NCI-H82 (cell line): ENCODE data around the gene PYGB.
"Not testable (repeated sequence)": the region's sequence is repeated elsewhere in the genome, so short reads cannot be mapped to it uniquely, and the experiment has no call there.

Experiments
- DNase-seq: peaks from one replicate; lab custom pipeline; 2025; lab: John Stamatoyannopoulos, UW

Gene PYGB

DNA sequence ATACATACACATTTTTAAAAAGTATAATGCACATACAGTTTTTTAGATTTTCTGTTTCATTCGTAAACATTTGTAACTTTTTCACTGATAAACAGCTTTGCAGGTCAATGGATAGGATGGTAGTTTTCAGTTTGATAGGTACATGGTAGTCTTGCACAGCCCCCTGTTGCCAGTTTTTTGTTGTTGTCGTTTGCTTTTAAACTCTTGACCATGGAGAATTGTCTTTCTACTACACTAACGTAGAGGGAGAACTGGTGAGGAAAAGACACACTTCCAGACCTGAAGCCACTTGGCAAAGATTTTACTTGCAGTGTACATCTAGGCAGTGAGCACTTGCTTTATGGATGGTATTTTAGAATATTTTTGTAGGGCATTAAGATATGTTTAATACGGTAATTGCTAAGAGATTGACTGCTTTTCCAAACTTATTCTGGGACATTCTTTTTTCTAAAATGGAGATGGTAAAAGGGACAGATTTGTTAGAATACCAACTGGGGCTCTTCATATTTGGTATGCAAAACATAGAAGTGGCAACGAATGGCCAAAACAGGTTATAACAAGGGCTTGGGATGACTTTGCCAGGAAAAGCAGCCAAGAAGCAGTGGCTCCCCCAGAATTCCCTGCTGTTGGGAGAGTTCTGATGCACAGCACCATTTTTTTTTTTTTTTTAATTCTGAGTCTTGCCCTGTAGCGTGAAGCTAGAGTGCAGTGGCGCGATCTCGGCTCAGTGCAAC is 1.5 kb downstream of the PYGB start:
- DNase-seq: peak; percentile 28

DNA sequence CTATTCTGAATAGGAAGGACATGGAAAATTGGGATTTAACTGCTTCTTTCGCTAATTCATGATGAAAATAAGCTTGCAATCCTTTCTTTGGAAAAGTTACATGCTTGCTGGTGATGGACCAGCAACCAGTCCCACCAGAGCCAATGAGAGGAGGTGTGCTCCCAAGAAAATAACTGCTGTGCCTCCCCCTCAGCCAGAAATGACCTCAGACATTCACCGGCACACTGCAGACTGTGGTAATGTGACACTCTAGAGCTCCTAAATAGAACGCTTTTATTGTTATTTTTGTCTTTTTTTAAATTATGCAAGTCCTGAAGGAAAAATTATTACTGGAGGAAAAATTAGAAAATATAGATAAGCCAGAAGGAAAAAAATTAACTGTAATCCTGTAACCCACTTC is 2.6 kb downstream of the PYGB start:
- DNase-seq: peak; percentile 62

DNA sequence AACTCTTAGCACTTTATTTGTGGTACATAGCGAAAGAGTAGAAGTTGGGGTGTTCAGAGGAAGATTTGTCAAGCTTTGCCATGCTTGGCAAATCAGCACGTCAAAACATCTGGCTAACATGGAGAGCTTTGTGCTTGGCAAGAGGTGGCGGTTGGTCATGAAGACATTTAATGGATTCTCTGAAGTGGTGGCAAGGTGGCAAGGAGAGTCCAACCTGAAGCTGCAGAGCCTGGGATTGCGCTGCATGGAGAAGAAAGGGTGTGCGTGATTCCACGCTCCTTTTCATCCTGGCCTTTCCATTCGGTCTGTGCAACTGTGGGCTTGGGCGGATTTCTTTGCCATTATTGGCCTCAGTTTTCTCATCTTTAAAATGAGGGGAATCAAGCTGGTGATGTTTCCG is 3.1 kb downstream of the PYGB start:
- peak; percentile 33 for DNase-seq

DNA sequence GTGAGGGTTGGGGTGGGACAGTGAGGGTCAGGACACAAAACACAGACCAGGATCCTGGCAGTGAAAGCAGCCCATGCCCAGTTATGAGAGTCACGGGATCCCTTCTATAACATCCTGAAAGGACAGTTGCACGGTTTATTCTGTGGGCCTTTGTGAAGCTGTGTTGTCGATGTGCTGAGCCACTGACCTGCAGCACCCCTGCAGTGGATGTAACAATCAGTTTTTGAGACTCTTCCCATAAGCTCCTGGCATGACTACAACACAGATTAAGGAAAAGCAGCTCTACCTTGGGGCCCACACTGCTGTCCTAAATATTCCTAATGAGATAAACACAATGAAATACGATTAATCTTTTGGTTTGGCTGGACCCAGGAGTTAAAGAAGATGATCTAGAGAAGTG is 3.7 kb downstream of the PYGB start:
- peak; percentile 95 for DNase-seq

DNA sequence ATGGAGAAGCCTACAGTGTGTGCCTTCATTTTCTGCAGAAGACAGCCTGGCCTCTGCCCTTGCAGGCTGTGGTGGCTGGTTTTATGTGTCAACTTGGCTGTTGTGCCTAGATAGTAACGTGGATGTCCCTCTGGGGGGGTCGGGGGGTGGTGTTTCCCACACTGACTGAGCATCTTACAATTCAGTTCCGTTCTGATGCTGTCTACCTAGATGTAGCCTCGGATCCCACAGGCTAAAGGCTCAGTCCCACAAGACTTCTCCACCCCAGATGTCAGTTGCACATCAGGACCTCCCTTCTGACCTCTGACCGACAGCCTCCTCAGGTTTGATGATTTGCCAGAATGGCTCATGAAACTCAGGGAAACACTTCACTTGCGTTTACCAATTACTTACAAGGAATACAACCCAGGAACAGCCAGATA is 4.4 kb downstream of the PYGB start:
- no peak for DNase-seq

DNA sequence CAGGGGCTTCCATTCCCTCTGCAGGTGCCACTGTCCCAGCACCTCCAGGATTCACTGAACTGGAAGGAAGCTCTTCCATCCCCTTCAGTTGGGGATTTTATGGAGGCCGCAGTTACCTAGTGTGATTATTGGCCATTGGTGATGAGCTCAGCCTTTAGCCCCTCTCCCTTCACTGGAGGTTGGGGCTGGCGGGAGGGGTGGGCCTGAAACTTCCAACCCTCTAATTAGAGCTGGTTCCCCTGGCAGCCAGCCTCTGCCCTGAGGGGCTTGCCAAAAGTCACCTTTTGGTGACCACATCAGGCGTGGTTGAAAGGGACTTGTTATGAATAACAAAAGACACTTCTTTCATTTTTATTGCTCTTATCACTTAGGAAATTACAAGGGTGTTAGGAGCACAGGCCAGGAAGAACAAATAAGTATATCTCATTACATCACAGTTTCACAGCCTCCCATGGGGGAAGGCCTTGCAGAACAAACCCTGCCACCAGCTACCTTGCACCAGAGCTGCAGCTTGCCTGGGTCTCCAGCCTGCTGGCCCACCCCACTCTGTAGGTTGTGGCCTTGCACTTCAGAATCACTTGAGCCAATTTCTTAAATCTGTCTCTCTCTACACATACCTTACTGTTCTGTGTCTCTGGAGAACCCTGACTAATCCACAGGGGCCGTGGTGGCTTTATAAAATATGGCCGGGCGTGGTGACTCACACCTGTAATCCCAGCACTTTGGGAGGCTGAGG is 5.0 kb downstream of the PYGB start:
- peak; percentile 40 for DNase-seq

DNA sequence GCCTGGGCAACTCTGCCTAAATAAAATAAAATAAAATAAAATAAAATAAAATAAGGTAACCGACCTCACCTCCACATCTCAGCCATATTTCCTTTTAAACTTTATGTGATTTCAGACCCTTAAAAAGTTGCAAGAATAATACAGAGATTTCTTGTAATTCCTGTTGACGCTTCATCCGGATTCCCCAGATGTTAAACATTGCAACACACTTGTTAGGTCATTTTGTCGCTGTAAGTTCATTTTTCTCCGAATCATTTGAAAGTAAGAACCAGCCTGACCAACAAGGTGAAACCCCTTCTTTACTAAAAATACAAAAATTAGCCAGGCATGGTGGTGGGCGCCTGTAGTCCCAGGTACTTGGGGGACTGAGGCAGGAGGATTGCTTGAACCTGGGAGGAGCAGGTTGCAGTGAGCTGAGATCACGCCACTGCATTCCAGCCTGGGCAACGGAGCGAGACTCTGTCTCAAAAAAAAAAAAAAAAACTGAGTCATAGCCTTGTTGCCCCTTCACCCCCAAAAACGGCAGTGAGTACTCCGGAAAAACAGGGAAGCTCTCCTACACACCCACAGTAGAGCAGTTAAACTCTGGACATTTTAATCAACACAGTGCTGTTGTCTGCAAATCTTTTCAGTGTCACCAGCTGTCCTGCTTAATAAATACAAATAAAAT is 5.9 kb downstream of the PYGB start:
- DNase-seq: no peak

DNA sequence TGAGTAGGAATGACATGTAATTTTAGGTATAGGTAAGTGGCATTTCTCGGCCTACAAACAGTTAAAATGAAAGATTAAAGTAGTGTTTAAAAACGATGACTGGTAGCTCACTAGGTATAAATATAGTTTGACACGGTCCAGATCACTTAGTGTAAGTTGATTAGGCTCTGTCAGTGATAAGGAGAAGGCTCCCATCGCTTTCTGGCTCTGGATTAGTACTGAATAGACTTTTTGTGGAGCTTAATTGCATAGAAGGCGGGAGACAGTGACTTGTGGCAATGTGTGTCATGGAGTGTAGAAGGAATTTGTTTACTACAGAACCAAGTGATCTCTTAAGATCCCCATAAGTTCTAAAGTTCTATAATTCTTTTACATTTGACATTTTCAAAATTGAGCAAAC is 6.7 kb downstream of the PYGB start:
- DNase-seq: peak; percentile 77

DNA sequence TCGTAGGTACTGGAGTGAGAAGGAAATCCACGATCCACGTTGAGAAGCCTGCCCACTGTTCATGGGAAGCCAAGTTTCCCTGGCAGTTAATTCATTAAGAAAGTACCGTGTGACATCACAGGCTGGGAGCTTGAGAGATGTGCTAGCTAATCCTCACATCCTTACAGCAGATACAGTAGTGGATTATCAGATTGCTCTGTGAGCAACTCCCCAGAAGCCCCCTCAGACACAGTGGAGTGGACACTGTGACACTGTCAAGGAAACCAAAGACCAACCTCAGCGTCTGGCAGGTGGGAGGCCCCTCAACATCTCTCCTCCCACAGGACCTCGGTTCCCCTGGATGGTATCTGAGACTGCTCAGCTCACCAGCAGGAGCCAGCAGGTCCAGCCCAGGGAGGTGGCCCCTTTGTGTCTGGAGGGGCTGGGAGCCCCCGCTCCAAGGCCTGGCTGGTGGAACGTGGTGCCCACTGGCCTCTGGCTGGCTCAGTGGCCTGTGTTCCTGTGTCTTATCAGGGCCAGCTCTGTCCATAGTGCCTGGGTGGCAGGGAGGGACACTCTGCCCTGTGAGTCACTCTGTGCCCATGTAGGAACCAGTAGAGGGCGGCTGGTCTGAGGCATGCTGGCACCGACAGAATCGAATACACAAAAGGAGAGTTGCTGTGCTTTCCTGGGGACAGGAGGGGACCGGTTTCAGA is 7.2 kb downstream of the PYGB start:
- peak; percentile 87 for DNase-seq

DNA sequence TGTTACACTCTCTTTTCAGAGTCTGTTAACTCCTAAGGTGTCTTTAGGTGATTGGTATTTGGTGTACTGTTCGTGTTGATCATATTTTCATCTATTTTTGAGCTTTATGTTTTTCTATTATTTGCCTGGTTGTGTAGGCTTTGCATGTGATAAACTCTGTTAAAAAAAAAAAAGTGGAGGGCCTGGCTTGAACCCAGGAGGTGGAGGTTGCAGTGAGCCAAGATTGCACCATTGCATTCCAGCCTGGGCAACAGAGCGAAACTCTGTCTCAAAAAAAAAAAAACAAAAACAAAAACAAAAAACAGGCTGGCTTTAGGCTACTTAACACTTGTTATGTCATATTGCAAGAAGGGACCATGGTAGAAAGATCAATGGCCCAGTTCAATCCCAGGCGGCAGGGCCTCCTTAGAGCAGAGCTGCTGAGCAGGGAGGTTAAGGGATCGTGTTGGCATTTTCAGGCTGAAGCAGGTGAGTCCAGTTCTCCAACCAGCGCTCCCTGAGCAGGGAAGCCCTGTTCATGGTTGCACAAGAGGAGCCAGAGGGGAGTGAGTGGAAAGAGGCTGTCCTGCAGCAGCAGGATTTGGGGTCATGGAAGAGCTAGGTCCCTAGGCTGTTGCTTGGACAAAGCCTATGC is 8.5 kb downstream of the PYGB start:
- no peak for DNase-seq

DNA sequence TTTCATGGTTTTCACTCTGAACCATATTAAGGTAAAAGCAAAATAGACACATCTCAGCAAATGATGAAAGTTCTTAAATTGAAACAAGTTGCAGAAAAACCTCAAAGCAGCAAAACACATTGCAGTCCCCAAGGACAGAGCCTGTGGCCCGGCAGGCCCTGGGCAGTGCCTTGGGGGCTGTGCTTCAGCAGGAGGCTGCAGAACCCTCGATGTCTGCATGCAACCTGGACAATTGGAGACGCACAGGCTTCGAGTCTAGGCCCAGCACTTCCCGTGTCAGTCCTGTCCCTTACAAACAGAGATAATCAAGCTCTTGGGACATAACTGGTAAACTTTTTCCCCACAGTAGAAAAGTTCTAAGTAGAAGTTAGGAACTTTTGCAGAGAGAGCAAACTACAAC is 9.2 kb downstream of the PYGB start:
- no peak for DNase-seq

DNA sequence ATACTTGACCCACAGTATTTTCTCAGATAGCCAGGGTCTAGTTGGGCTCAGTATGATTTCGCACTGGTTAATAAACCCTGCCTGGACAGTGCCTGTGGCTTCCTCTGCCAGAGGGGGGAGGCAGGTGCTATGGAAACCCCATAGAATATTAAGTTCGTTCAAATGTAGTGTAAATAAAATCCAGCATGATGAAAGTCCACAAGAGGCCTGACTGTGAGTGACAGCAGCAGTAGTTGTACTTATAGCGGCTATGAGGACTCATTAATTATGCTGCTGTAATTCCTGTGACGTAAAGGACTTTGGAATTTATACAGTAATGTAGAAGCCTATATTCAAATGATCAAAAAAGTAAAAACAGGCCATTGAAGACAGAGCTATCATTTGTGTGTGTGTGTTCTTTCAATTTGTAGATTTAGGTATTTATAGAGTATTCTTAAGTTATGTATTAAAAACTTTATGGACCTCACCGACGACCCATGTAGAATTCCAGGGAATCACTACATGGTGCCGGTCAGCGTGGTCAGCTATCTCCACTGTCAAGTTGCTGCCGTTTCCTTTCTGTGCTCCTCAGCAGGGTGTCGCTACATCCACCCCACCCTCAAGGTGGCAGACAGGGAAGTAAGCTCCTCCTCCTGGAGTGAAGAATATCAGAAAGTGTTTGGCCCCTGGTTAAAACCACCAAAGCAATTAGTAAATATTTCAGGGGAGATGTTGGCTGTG is 10.0 kb downstream of the PYGB start:
- no peak for DNase-seq

DNA sequence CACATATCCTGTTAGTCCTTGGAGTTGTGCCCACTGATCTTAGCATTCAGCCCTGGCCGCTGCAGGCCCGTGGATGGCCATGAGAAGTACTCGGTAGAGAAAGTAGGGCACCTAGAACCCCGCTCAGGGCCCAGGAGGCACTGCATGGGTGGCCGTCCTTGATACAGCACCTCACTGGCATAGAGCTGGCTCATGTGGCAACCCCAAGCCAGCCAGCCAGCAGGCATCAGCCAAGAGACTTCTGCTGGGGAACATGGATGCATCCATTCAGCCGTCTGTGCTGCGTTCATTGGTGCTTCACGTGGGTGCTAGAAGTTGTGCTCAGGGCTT is 10.6 kb downstream of the PYGB start:
- DNase-seq: no peak

DNA sequence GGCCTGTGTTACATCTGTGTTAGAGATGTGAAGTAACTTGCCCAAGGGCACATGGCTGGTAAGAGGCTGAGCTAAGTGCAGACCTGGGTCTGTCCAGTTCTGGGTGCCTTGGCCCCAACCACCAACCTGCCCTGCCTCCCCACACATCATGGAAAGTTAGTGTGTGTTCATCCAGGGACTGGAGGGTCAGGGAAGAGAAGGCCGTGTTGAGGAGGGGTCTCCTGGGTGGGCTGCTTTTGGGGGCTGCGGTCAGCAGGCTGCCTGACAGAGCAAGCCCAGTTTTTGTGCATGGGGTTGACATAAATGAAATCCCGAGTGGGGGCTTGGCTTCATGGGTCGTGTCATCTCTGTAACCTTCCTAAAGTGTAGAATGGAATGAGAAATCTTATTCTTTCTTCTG is 10.9 kb downstream of the PYGB start:
- no peak for DNase-seq

DNA sequence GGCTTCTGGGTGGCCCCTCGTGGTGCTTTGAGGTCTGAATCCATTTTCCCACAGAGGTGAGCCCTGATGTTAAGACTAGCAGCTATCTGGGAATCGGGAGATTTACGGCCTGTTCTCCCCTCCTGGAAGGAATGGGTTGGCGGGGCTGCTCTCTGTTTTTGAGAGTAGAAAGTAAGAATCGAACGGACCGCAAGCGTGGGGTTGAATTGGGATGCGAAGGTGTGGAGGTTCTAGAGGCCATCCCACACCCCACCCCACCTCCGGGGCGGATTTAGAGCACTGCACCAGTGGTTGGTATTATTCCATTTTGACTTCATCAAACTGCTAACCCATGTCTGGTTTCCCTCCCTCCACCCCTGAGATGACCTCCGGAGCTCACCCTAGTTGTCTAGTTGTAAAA is 11.5 kb downstream of the PYGB start:
- no peak for DNase-seq

DNA sequence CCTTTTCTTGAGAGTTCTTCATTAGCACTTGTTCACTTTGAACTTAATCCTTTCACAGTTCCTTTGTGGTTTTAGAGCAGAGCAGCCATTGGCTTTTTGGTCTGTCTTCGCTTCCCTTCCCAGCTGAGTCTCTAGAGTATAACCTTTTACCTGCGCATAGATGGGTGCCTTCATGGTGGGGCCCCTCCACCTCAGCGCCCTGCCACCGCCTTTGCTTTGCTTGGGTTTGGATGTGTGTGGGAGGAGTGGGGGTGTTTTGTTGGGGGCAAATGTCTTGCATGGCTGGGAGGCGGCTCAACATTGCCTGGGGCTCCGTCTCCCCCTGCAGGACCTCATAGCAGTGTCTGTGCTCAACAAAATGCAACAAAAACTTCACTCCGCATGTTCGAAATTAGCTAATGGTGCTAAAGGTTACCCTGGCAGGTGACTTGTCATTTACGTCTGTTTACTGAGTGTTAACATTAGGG is 11.9 kb downstream of the PYGB start:
- DNase-seq: no peak

DNA sequence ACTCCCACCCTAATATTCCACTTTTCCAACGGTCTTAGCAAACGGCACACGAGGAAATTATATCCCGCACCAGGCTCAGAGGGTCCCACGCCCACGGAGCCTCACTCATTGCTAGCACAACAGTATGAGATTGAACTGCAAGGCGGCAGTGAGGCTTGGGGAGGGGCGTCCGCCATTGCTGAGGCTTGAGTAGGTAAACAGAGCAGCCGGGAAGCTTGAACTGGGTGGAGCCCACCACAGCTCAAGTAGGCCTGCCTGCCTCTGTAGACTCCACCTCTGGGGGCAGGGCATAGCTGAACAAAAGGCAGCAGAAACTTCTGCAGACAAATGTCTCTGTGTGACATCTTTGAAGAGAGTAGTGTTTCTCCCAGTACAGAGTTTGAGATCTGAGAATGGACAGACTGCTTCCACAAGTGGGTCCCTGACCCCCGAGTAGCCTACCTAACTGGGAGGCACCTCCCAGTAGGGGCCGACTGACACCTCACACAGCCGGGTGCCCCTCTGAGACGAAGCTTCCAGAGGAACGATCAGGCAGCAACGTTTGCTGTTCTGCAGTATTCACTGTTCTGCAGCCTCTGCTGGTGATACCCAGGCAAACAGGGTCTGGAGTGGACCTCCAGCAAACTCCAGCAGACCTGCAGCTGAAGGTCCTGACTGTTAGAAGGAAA is 13.0 kb downstream of the PYGB start:
- DNase-seq: not testable (repeated sequence)

DNA sequence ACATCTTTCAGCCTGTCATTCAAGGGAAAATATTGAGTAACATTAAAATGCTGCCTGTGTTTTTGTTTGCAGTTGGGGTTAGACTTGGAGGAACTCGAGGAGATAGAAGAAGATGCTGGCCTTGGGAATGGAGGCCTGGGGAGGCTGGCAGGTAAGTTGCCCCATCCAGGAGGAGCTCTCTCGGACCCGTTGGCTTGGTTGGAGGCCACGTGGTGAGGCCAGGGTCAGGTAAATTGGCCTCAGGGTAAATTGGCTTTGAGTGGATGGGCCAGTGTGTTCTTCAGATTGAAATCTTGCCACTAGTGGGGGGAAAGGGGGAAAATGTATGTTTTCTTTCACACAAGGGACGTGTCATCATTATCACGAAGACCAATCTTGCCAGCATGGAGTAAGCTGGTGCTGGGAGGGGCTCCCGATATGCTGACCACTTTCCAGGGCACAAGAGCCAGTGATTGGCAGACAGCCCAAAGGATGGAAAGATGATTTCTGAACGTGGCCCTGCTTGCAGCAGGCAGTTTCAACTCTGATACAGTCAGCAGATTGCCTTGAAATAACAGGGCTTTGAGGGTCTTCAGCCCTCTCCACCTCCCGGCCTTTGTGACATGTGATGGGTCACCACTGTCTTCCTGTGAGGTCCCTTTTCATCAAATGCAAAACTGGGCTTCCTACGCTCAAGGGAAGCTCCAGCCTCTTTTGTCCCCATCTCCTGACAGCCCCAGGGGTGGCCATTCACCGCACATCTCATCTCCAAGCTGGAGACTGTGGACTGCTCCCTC is 21.4 kb downstream of the PYGB start:
- no peak for DNase-seq

DNA sequence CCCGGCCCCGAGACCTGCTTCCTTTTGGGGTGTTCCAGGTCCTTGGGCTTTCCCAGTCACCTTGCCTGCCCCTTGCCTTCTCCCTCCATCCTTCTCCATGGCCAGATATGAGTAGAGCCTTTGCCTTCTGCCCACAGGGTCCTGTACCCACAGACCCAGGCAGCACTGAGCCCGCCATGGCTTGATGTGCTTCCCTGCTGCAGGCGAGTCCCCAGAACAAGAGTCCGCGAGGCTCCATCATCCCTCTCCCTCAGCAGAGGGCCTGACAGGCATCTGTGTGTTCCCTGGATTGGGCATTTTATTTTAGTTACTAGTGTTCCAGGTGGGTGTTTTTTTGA is 21.9 kb downstream of the PYGB start:
- DNase-seq: no peak

DNA sequence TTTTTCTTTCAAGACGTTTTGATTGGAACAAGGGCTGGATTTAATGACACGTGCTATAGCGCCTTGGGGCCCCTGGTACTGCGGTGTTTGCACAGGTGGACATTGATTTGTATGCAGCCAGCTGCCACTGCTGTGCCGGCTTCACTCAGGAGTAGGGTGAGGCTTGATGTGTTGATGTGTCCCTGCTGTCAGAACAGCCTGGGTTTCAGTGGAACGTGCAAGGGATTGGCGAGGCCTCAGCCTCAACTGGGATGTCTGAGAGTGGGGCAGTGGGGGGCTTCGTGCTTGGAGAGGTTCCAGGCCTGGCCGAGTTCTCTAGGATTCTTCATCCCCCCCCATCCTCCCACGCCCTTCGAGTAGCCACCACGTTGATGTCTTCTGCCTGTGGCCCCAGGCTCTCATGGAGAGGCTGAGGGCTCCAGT is 23.0 kb downstream of the PYGB start:
- no peak for DNase-seq
